Measurements from ENCODE around the gene GGT7.
A peak's percentile ranks its signal among the peaks of the same experiment; 100 is the strongest.

The GGT7 gene

GRCh38 chr20:34874094-34874654 is 1.5 kb upstream of the GGT7 start:
- H3K4me3 Mint-ChIP-seq: peak overlapping the region; percentile 76
- DNase-seq (ENCODE audit: low spot score in 2 of 2) (no peak), ATAC-seq (ENCODE audit: low read depth) (no peak)
- H3K36me3 Mint-ChIP-seq: no peaks in the 10 kb centered on the region
- peak overlapping the region; percentile 8 for H3K27ac Mint-ChIP-seq
- no peaks in the 10 kb centered on the region for H3K9me3 Mint-ChIP-seq
- no peaks in the 10 kb centered on the region for H3K27me3 Mint-ChIP-seq
- H3K4me1 Mint-ChIP-seq: peaks cover 42% of the 10 kb centered on the region

GRCh38 chr20:34873583-34874093 is 982 bp upstream of the GGT7 start:
- peak overlapping the region; percentile 8 for H3K27ac Mint-ChIP-seq
- no peaks in the 10 kb centered on the region for H3K9me3 Mint-ChIP-seq
- no peak for ATAC-seq (ENCODE audit: low read depth)
- DNase-seq (ENCODE audit: low spot score in 2 of 2): no peak
- no peaks in the 10 kb centered on the region for H3K27me3 Mint-ChIP-seq
- no peaks in the 10 kb centered on the region for H3K36me3 Mint-ChIP-seq
- peaks cover 41% of the 10 kb centered on the region for H3K4me1 Mint-ChIP-seq
- H3K4me3 Mint-ChIP-seq: peak overlapping the region; percentile 86

GRCh38 chr20:34871966-34872621 is 562 bp downstream of the GGT7 start:
- ATAC-seq (ENCODE audit: low read depth) (no peak), DNase-seq (ENCODE audit: low spot score in 2 of 2) (no peak)
- H3K4me3 Mint-ChIP-seq: peak overlapping the region; percentile 82
- H3K27ac Mint-ChIP-seq: peak overlapping the region; percentile 54
- H3K9me3 Mint-ChIP-seq: no peaks in the 10 kb centered on the region
- H3K27me3 Mint-ChIP-seq: no peaks in the 10 kb centered on the region
- H3K36me3 Mint-ChIP-seq: no peaks in the 10 kb centered on the region
- peaks cover 41% of the 10 kb centered on the region for H3K4me1 Mint-ChIP-seq

- ATAC-seq (ENCODE audit: low read depth) (no peak), DNase-seq (ENCODE audit: low spot score in 2 of 2) (no peak)
- H3K9me3 Mint-ChIP-seq: no peaks in the 10 kb centered on the region
- no peaks in the 10 kb centered on the region for H3K36me3 Mint-ChIP-seq
- H3K4me1 Mint-ChIP-seq: peaks cover 37% of the 10 kb centered on the region
- no peaks in the 10 kb centered on the region for H3K27me3 Mint-ChIP-seq
- H3K27ac Mint-ChIP-seq: no peak overlapping the region
- peak overlapping the region; percentile 82 for H3K4me3 Mint-ChIP-seq
Observed at GRCh38 chr20:34871320-34871926, 1.2 kb downstream of the GGT7 start.

GRCh38 chr20:34864216-34864615 is 8.4 kb downstream of the GGT7 start:
- Mint-ChIP-seq H3K36me3 (peaks cover 13% of the 10 kb centered on the region), H3K27ac (no peak overlapping the region), H3K27me3 (no peaks in the 10 kb centered on the region), H3K4me1 (no peaks in the 10 kb centered on the region), H3K4me3 (no peak overlapping the region), H3K9me3 (no peaks in the 10 kb centered on the region)
- ATAC-seq (ENCODE audit: low read depth) (no peak), DNase-seq (ENCODE audit: low spot score in 2 of 2) (no peak)

- ATAC-seq (ENCODE audit: low read depth): no peak
- H3K4me3 Mint-ChIP-seq: no peak overlapping the region
- no peak overlapping the region for H3K27ac Mint-ChIP-seq
- no peak for DNase-seq (ENCODE audit: low spot score in 2 of 2)
- no peaks in the 10 kb centered on the region for H3K9me3 Mint-ChIP-seq
- no peaks in the 10 kb centered on the region for H3K4me1 Mint-ChIP-seq
- H3K36me3 Mint-ChIP-seq: peaks cover 15% of the 10 kb centered on the region
- no peaks in the 10 kb centered on the region for H3K27me3 Mint-ChIP-seq
Observed at GRCh38 chr20:34863421-34863965, 9.2 kb downstream of the GGT7 start.

- H3K27me3 Mint-ChIP-seq: no peaks in the 10 kb centered on the region
- H3K27ac Mint-ChIP-seq: no peak overlapping the region
- no peak overlapping the region for H3K4me3 Mint-ChIP-seq
- DNase-seq (ENCODE audit: low spot score in 2 of 2) (no peak), ATAC-seq (ENCODE audit: low read depth) (no peak)
- no peaks in the 10 kb centered on the region for H3K4me1 Mint-ChIP-seq
- H3K36me3 Mint-ChIP-seq: peaks cover 16% of the 10 kb centered on the region
- H3K9me3 Mint-ChIP-seq: no peaks in the 10 kb centered on the region
Observed at GRCh38 chr20:34862724-34863123, 9.9 kb downstream of the GGT7 start.

GRCh38 chr20:34861386-34862084 is 11.1 kb downstream of the GGT7 start:
- Mint-ChIP-seq H3K4me3 (no peak overlapping the region), H3K9me3 (no peaks in the 10 kb centered on the region), H3K36me3 (peaks cover 16% of the 10 kb centered on the region), H3K27ac (no peak overlapping the region), H3K27me3 (no peaks in the 10 kb centered on the region), H3K4me1 (no peaks in the 10 kb centered on the region)
- ATAC-seq (ENCODE audit: low read depth) (no peak), DNase-seq (ENCODE audit: low spot score in 2 of 2) (no peak)

GRCh38 chr20:34859826-34860545 is 12.7 kb downstream of the GGT7 start:
- Mint-ChIP-seq H3K27me3 (no peaks in the 10 kb centered on the region), H3K36me3 (peaks cover 19% of the 10 kb centered on the region), H3K27ac (no peak overlapping the region), H3K4me3 (no peak overlapping the region), H3K9me3 (no peaks in the 10 kb centered on the region), H3K4me1 (no peaks in the 10 kb centered on the region)
- ATAC-seq (ENCODE audit: low read depth): no peak
- no peak for DNase-seq (ENCODE audit: low spot score in 2 of 2)

- no peaks in the 10 kb centered on the region for H3K4me1 Mint-ChIP-seq
- ATAC-seq (ENCODE audit: low read depth) (no peak), DNase-seq (ENCODE audit: low spot score in 2 of 2) (no peak)
- no peak overlapping the region for H3K4me3 Mint-ChIP-seq
- H3K36me3 Mint-ChIP-seq: peaks cover 19% of the 10 kb centered on the region
- no peaks in the 10 kb centered on the region for H3K27me3 Mint-ChIP-seq
- H3K9me3 Mint-ChIP-seq: no peaks in the 10 kb centered on the region
- H3K27ac Mint-ChIP-seq: no peak overlapping the region
Observed at GRCh38 chr20:34859367-34859766, 13.3 kb downstream of the GGT7 start.

GRCh38 chr20:34852298-34852697 is 20.4 kb downstream of the GGT7 start:
- no peak overlapping the region for H3K4me3 Mint-ChIP-seq
- H3K36me3 Mint-ChIP-seq: peaks cover 7% of the 10 kb centered on the region
- no peaks in the 10 kb centered on the region for H3K27me3 Mint-ChIP-seq
- no peak for DNase-seq (ENCODE audit: low spot score in 2 of 2)
- H3K27ac Mint-ChIP-seq: no peak overlapping the region
- no peak for ATAC-seq (ENCODE audit: low read depth)
- H3K9me3 Mint-ChIP-seq: no peaks in the 10 kb centered on the region
- H3K4me1 Mint-ChIP-seq: no peaks in the 10 kb centered on the region

GRCh38 chr20:34850969-34851368 is 21.7 kb downstream of the GGT7 start:
- no peak for DNase-seq (ENCODE audit: low spot score in 2 of 2)
- no peaks in the 10 kb centered on the region for H3K4me1 Mint-ChIP-seq
- peaks cover 12% of the 10 kb centered on the region for H3K36me3 Mint-ChIP-seq

GRCh38 chr20:34849778-34850177 is 22.9 kb downstream of the GGT7 start:
- no peak overlapping the region for H3K27ac Mint-ChIP-seq
- no peak for ATAC-seq (ENCODE audit: low read depth)
- H3K4me1 Mint-ChIP-seq: no peaks in the 10 kb centered on the region
- H3K36me3 Mint-ChIP-seq: peaks cover 9% of the 10 kb centered on the region
- no peak for DNase-seq (ENCODE audit: low spot score in 2 of 2)
- no peaks in the 10 kb centered on the region for H3K9me3 Mint-ChIP-seq
- no peaks in the 10 kb centered on the region for H3K27me3 Mint-ChIP-seq
- H3K4me3 Mint-ChIP-seq: no peak overlapping the region

More at GRCh38 chr20:34850969-34851368, 21.7 kb downstream of the GGT7 start:
- Mint-ChIP-seq H3K27me3 (no peaks in the 10 kb centered on the region), H3K4me3 (no peak overlapping the region), H3K9me3 (no peaks in the 10 kb centered on the region), H3K27ac (no peak overlapping the region)
- ATAC-seq (ENCODE audit: low read depth): no peak
